Adipose tissue (tissue), 3 donors: Measurements from ENCODE around the gene C7orf25. TPM values are rescaled to one million over a fixed set of nuclear protein-coding genes. Genes with fewer than 3 reads are reported as not detected.
"Not testable (repeated sequence)": the region's sequence is repeated elsewhere in the genome, so short reads cannot be mapped to it uniquely, and the experiment has no call there.

Source experiments
- H3K27ac ChIP-seq: one replicate; pipeline ENCODE4 v1.5.1; 2013; ENCODE audit warnings: low read depth, low read length
- WGBS, 3 donors: extraction: QIAGEN DNeasy Blood & Tissue Kit; methylation state at CpG; one replicate each; pipeline ENCODE4 v1.1.7; 2013; 5-methylcytosine and 5-hydroxymethylcytosine counted together
- polyA plus RNA-seq, 3 donors: library from polyadenylated mRNA; stranded (reverse); fragments of 200-250 nt; gene quantifications; one replicate each; pipeline ENCODE4 v1.2.3, GENCODE V29; 2013
- donor health status: healthy with polysubstance abuse.
- donor health status: Bipolar disorder and iron deficiency.
- donor health status: healthy.

The C7orf25 gene
- polyA plus RNA-seq, 3 donors = 2.1 to 4.3 (median 3.9) TPM

GRCh38 chr7:42893346-42894240, 18.3 kb downstream of the C7orf25 start:
- 76 to 87% (median 80%) methylated on average over 9 of the region's 9 CpGs for WGBS, 3 donors
- no peak overlapping the region for H3K27ac ChIP-seq

GRCh38 chr7:42886893-42887505, 24.9 kb downstream of the C7orf25 start:
- no peak overlapping the region for H3K27ac ChIP-seq

GRCh38 chr7:42886129-42886528, 25.7 kb downstream of the C7orf25 start:
- WGBS, 3 donors = 69 to 80% (median 76%) methylated on average over 2 of the region's 2 CpGs
- H3K27ac ChIP-seq = no peak overlapping the region

- not testable (repeated sequence) for H3K27ac ChIP-seq
- WGBS, 3 donors = 93 to 95% (median 94%) methylated on average over 8 of the region's 8 CpGs
Observed at GRCh38 chr7:42885183-42885582, 26.7 kb downstream of the C7orf25 start.

GRCh38 chr7:42883950-42884349, 27.9 kb downstream of the C7orf25 start:
- WGBS, 3 donors = 82 to 90% (median 85%) methylated on average over 6 of the region's 6 CpGs
- H3K27ac ChIP-seq = no peak overlapping the region

- no peak overlapping the region for H3K27ac ChIP-seq
- WGBS, 3 donors = 78 to 89% (median 83%) methylated on average over 2 of the region's 2 CpGs
Observed at GRCh38 chr7:42880392-42880791, 31.5 kb downstream of the C7orf25 start.

- 55 to 94% (median 74%) methylated on average over 3 of the region's 3 CpGs for WGBS, 3 donors
- H3K27ac ChIP-seq = no peak overlapping the region
Observed at GRCh38 chr7:42878303-42878702, 33.6 kb downstream of the C7orf25 start.

- WGBS, 3 donors = 45 to 83% (median 60%) methylated on average over 2 of the region's 2 CpGs
- H3K27ac ChIP-seq = no peak overlapping the region
Observed at GRCh38 chr7:42877862-42878261, 34.0 kb downstream of the C7orf25 start.

GRCh38 chr7:42876182-42877068, 35.4 kb downstream of the C7orf25 start:
- 34 to 42% (median 41%) methylated on average over 5 of the region's 5 CpGs for WGBS, 3 donors

GRCh38 chr7:42869131-42870020, 42.5 kb downstream of the C7orf25 start:
- no peak overlapping the region for H3K27ac ChIP-seq
- WGBS, 3 donors = 72 to 86% (median 80%) methylated on average over 7 of the region's 7 CpGs

More at GRCh38 chr7:42876182-42877068, 35.4 kb downstream of the C7orf25 start:
- no peak overlapping the region for H3K27ac ChIP-seq

- 84 to 89% (median 89%) methylated on average over 1 of the region's 1 CpG for WGBS, 3 donors
- H3K27ac ChIP-seq = no peak overlapping the region
Observed at GRCh38 chr7:42868480-42868879, 43.4 kb downstream of the C7orf25 start.

Other genes starting within 250 kb of the C7orf25 start
- gene PSMA2, start 20.1 kb upstream of the C7orf25 start, polyA plus RNA-seq = 100 to 1,000 TPM in 1 of 3 donors, 10 to 100 TPM in 2; 61.1 to 124 (median 95.5) TPM
- 10 to 100 TPM; 58.3 to 83.0 (median 66.1) TPM for gene MRPL32, start 20.3 kb upstream of the C7orf25 start, polyA plus RNA-seq
- gene HECW1, start 200.6 kb upstream of the C7orf25 start, polyA plus RNA-seq = under 1 TPM in 2 of 3 donors, not detected in 1; 0.12 to 0.22 TPM